CD4-positive, alpha-beta memory T cell (primary cell): ENCODE measurements around the gene TBC1D2. TPM values are rescaled to one million over a fixed set of nuclear protein-coding genes. Genes with fewer than 3 reads are reported as not detected.

Source experiments
- microRNA-seq: library from miRNA; unstranded; fragments of <30 nt; microRNA quantifications from one replicate; pipeline ENCODE4 v1.2.0, GENCODE V29; 2021; ENCODE audit warnings: borderline replicate concordance, borderline number of aligned reads, borderline microRNAs expressed, mixed read lengths
- polyA plus RNA-seq, 2 donors: library from polyadenylated mRNA; unstranded; fragments of 300-500 nt; fragmentation: Illumina TruSeq; gene quantifications; one replicate each; pipeline ENCODE4 v1.2.3, GENCODE V29; 2021
- total RNA-seq, 2 experiments: library from RNA; stranded (reverse); gene quantifications; one replicate each; pipeline ENCODE4 v1.2.3, GENCODE V29; 2021

The TBC1D2 gene
- total and polyA plus RNA-seq, 4 experiments from 2014 or later = 2.1 to 11.4 (median 11.1) TPM

Small RNAs within 50 kb of the gene (microRNA-seq; reads per million reads assigned to microRNA genes)
- not detected for gene MIR6854

Other genes starting within 250 kb of the TBC1D2 start
- gene NANS, start 198.9 kb downstream of the TBC1D2 start, total RNA-seq = 10 to 100 TPM; 22.1 to 23.2 TPM
- gene NANS, start 198.9 kb downstream of the TBC1D2 start, polyA plus RNA-seq = 10 to 100 TPM; 34.6 to 55.3 TPM
- gene TRIM14, start 136.4 kb downstream of the TBC1D2 start, total RNA-seq = 10 to 100 TPM; 86.1 to 86.2 TPM
- 10 to 100 TPM; 41.4 to 84.7 TPM for gene TRIM14, start 136.4 kb downstream of the TBC1D2 start, polyA plus RNA-seq
- gene CORO2A, start 63.0 kb downstream of the TBC1D2 start, total RNA-seq = 1 to 10 TPM; 8.3 to 8.6 TPM
- 10 to 100 TPM in 1 of 2 donors, 1 to 10 TPM in 1; 4.4 to 11.9 TPM for gene CORO2A, start 63.0 kb downstream of the TBC1D2 start, polyA plus RNA-seq